ENCODE results near the gene MDFI.

The MDFI gene

GRCh38 chr6:41651962-41652657 lies 13.8 kb downstream of the MDFI start:
- no peak for DNase-seq

- no peak for DNase-seq
Observed at GRCh38 chr6:41652866-41653652, 14.8 kb downstream of the MDFI start.

DNA sequence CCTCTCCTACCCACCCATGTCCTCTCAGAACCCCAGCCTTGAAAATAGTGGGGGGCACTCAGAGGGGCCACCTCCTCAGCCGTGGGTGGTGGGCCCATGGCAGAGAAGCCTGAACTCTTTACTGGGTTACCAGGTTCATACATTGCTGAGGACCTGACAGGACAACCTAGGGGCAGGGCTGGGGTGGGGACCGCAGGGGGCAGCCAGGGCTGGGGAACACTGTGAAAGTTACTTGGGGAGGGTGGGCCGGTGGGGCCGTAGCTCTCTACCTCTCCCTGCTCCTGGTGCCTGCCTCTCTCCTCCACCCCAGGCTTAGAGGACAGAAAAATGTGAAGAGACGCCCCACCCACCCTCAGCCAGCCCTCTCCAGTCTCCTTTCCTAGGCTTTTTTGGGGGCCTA lies 15.4 kb downstream of the MDFI start:
- no peak for DNase-seq

GRCh38 chr6:41654151-41654697 lies 16.0 kb downstream of the MDFI start:
- DNase-seq, result no peak

DNA sequence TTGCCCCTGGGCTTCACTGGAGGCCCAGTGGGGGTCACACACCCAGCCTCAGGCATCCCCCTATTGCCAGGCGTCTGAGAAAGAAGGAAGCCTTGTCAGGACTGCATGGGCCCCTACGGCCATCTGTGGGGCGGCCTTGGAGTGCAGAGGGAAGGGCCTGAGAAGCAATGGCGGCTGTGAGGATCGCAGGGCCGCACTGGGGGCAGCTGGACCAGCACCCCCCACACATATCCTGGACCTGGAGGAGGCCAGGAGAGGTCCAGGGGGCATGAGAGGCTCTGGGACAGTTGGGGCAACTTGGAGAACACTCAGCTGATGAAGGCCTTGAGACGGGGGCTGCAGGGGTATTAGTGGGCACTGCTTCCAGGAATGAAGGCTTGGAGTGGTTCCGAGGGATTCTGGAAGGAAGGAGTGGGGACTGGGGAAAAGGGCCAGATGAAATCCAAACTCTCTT lies 16.5 kb downstream of the MDFI start:
- DNase-seq, result no peak

DNA sequence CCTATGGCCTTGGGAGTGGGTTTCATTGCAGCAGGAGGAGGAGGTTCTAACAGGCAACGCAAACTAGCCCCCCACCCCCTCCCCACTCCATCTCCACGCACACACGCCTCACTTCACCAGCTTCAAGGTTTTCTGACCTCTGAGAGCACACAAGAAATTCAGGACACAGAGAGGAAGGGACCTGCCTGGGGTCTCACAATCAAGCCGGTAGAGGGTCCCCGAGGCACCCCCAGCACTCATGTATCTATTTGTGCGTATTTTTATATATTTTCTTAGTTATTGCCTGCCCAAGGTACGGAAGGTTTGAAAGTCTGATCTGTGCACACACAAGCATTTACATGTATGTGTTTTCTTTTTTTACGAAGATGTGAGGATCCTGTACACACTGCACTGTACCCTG lies 16.9 kb downstream of the MDFI start:
- no peak for DNase-seq

- DNase-seq, result no peak
Observed at GRCh38 chr6:41655646-41656001, 17.4 kb downstream of the MDFI start.

- DNase-seq, result no peak
Observed at GRCh38 chr6:41656002-41656691, 17.9 kb downstream of the MDFI start.

- no peak for DNase-seq
Observed at GRCh38 chr6:41657131-41658094, 19.1 kb downstream of the MDFI start.

DNA sequence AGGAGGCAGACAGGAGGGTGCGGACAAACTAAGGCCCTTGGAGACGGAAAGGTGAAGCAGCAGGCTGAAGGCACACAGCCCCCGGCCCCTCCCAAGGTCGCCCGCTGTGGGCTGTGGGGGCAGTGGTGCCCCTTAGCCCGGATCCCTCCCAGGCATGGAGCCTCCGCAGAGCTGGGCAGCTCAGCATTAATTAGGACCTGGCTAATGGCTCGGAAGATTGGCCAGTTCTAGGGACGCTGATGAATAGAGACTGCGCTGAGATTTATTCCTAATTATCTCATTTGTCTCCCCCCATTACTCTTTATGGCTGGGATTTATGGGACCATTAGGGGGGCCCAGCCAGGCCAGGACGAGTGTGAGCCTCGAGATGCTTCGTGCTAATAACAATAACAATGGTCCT lies 20.4 kb downstream of the MDFI start:
- DNase-seq, result no peak

DNA sequence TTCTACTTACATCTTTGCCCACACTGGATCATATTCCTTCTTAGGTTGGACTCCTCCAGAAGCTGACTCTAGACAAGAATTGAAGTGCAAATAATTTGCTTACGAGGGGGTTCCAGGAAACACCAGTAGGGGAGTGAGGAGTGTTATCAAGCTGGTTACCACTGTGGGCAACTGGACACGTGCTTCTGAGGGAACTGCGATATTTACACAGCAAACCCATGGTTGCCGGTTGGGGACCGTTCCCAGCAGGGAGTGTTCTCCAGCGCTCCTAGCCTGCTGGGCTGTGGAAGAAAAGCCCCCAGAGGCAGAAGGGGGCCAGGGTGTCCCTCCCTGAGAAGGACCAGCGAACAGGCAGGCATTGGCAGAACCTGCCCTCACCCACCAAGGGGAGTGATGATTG lies 21.7 kb downstream of the MDFI start:
- DNase-seq, result no peak

DNA sequence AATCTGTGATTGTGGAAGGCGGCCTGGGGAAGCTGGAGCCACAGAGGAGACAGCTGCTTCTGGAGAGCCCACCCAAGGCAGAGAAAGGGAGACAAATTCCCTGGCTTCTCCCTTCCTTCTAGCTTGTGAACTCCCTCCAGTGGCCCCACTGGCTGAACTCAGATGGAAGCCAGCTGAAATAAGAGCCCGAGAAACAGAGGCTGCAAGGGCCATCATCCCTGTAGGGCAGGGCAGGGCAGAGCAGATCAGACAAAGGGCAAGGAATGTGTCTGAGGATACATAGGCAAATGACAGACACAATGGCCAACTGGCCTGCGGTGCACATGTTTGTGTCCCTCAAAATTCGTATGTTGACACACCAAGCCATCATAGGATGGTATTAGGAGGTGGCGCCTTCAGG lies 25.3 kb downstream of the MDFI start:
- DNase-seq, result no peak

DNA sequence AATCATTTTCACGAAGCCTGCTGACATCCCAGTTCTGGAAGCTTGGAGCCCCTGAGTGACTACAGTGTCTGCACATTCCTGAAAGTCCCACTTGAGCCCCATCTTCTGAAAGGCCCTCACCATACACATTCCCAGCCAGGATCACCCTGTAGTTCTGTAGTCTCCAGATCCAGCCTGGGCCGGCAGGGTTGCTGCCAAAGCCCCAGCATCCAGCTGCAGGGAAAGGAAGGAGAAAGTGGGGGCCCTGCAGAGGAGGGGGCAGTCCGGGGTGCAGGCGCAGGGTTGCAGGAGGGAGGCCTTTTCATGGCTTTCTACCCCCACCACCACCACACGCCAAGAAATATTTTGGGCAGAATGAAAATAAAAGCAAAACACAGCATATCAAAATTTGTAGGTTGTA lies 26.0 kb downstream of the MDFI start:
- DNase-seq, result no peak

DNA sequence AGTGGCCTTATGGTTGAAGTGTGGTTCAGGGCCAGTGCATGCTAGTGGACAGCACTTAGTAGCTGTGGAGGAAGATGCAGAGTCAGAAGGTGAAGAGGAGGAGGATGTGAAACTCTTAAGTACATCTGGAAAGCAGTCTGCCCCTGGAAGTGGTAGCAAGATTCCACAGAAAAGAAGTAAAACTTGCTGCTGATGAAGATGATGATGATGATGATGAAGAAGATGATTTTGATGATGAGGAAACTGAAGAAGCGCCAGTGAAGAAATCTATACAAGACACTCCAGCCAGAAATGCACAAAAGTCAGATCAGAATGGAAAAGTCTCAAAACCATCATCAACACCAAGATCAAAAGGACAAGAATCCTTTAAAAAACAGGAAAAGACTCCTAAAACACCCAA lies 28.9 kb downstream of the MDFI start:
- no peak for DNase-seq

DNA sequence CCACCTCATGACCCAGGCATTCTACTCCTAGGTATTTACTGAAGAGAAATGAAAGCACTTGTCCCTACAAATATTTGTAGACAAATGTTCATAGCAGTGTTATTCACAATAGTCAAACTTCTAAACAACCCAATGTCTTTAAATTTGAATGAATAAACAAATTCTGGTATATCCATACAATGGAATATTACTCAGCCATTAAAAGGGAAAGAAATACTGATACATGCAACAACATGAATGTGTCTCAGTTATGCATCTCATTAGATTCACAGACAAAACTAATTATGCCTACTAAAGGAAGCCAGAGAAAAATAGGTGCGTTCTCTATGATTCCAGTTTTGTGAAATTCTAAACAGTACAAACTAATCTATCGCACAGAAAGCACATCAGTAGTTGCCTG lies 30.7 kb downstream of the MDFI start:
- DNase-seq, result no peak

- no peak for DNase-seq
Observed at GRCh38 chr6:41670703-41671360, 32.6 kb downstream of the MDFI start.

GRCh38 chr6:41671376-41671775 lies 33.1 kb downstream of the MDFI start:
- DNase-seq, result no peak

DNA sequence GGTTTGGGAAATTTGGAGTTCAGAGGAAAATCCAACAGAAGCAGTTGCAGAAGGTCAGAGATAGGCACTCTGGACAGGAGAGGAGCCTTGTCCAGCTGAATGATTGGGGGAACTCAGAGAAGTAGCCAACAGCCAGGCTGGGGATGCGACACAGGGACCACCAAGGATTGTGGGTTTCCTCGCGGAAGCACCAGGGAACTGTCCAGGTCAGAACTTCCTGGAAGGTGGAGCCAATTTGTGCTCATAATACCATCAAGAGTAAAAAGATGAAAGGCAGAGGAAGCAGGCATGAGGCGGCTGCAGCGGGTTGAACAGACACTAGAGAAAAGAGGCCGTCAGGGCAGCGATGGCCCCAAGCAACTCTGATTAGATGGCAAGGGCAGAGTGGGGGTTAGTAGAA lies 33.7 kb downstream of the MDFI start:
- DNase-seq, result no peak

GRCh38 chr6:41672816-41673703 lies 34.8 kb downstream of the MDFI start:
- DNase-seq, result no peak

- no peak for DNase-seq
Observed at GRCh38 chr6:41673704-41674000, 35.4 kb downstream of the MDFI start.

All from CD4-positive, alpha-beta T cell treated with Interleukin-1 beta for 1 hour (primary cell).